GM23248 (cell line): ENCODE results near the gene RALB. TPM values are rescaled to one million over a fixed set of nuclear protein-coding genes. Genes with fewer than 3 reads are reported as not detected.

Source experiments
- DNase-seq: peaks from one replicate; pipeline ENCODE4 v3.0.0-alpha.2; 2015
- H2AFZ ChIP-seq: fragments of 200-600 bp; sonication (generic); 2 replicates; pipeline ENCODE4 v1.6.1; 2016; ENCODE audit warnings: antibody characterized with exemption
- H3F3A ChIP-seq: fragments of 200-600 bp; sonication (generic); 2 replicates; pipeline ENCODE4 v1.6.1; 2016; ENCODE audit warnings: mild to moderate bottlenecking, antibody characterized with exemption, mixed run types; ENCODE audit not compliant: insufficient read depth
- H3K27ac ChIP-seq: fragments of 200-600 bp; sonication (generic); 2 replicates; pipeline ENCODE4 v1.5.1; 2016; ENCODE audit warnings: mild to moderate bottlenecking
- H3K27me3 ChIP-seq: fragments of 200-600 bp; sonication (generic); replicated peaks from 2 replicates; pipeline ENCODE4 v1.6.1; 2016; ENCODE audit warnings: mild to moderate bottlenecking; ENCODE audit not compliant: insufficient read depth
- H3K36me3 ChIP-seq: fragments of 200-600 bp; sonication (generic); 2 replicates; pipeline ENCODE4 v1.6.1; 2016; ENCODE audit warnings: low read depth, mild to moderate bottlenecking
- H3K4me1 ChIP-seq: fragments of 200-600 bp; sonication (generic); 2 replicates; pipeline ENCODE4 v1.6.1; 2016; ENCODE audit warnings: mild to moderate bottlenecking; ENCODE audit not compliant: insufficient read depth
- H3K4me2 ChIP-seq: fragments of 200-600 bp; sonication (generic); one replicate; pipeline ENCODE4 v1.6.1; 2016; ENCODE audit warnings: mild to moderate bottlenecking; ENCODE audit not compliant: unreplicated experiment
- H3K4me3 ChIP-seq: fragments of 200-600 bp; sonication (generic); 2 replicates; pipeline ENCODE4 v1.5.1; 2016; ENCODE audit warnings: mild to moderate bottlenecking
- H3K79me2 ChIP-seq: fragments of 200-600 bp; sonication (generic); 2 replicates; pipeline ENCODE4 v1.6.1; 2016; ENCODE audit warnings: mild to moderate bottlenecking; ENCODE audit not compliant: insufficient read depth
- H3K9ac ChIP-seq: fragments of 200-600 bp; sonication (generic); 2 replicates; pipeline ENCODE4 v1.6.1; 2016; ENCODE audit warnings: mild to moderate bottlenecking
- H3K9me2 ChIP-seq: fragments of 200-600 bp; sonication (generic); 2 replicates; pipeline ENCODE4 v1.6.1; 2016; ENCODE audit warnings: mixed run types, mild to moderate bottlenecking, moderate library complexity; ENCODE audit not compliant: insufficient read depth
- H3K9me3 ChIP-seq: fragments of 200-600 bp; sonication (generic); one replicate; pipeline ENCODE4 v1.6.1; 2017; ENCODE audit warnings: low read depth
- H4K20me1 ChIP-seq: fragments of 200-600 bp; sonication (generic); 2 replicates; pipeline ENCODE4 v1.6.0; 2016; ENCODE audit not compliant: insufficient read depth
- EZH2 ChIP-seq: fragments of 200-600 bp; sonication (generic); IDR thresholded peaks from 2 replicates; pipeline ENCODE4 v1.6.1; 2018; ENCODE audit warnings: antibody characterized with exemption, mild to moderate bottlenecking; ENCODE audit not compliant: insufficient read depth, poor library complexity, severe bottlenecking
- EZH2phosphoT487 ChIP-seq: fragments of 200-600 bp; sonication (generic); IDR thresholded peaks from 2 replicates; pipeline ENCODE4 v1.6.1; 2018; ENCODE audit warnings: antibody characterized with exemption, moderate library complexity, mild to moderate bottlenecking, low read depth; ENCODE audit not compliant: insufficient read depth
- WGBS, 2 experiments: methylation state at CpG; one replicate each; pipeline ENCODE4 v1.1.6; 2015 to 2017; ENCODE audit warnings: low lambda C conversion rate in 2 of 2, low coverage in 1 of 2; ENCODE audit errors: missing lambda C conversion rate in 2 of 2; 5-methylcytosine and 5-hydroxymethylcytosine counted together
- in situ Hi-C: fragments of 300-500 bp; cut with MboI; formaldehyde crosslinking; loops from 2 replicates; pipeline ENCODE4 v1.15.0; 2020
- polyA plus RNA-seq: library from polyadenylated mRNA; unstranded; fragments of >200 nt; fragmentation: Nextera tagmentation; extraction: Ambion mirVana; gene quantifications from 2 replicates; pipeline ENCODE4 v1.2.1, GENCODE V29; 2016
- total RNA-seq: library from RNA; depleted of rRNA; stranded (reverse); fragments of >200 nt; shearing (Covaris generic); gene quantifications from 2 replicates; pipeline ENCODE4 v1.2.3, GENCODE V29; 2014

The RALB gene
- total and polyA plus RNA-seq, 2 experiments from 2014 or later: 65.7 to 105 TPM

DNA sequence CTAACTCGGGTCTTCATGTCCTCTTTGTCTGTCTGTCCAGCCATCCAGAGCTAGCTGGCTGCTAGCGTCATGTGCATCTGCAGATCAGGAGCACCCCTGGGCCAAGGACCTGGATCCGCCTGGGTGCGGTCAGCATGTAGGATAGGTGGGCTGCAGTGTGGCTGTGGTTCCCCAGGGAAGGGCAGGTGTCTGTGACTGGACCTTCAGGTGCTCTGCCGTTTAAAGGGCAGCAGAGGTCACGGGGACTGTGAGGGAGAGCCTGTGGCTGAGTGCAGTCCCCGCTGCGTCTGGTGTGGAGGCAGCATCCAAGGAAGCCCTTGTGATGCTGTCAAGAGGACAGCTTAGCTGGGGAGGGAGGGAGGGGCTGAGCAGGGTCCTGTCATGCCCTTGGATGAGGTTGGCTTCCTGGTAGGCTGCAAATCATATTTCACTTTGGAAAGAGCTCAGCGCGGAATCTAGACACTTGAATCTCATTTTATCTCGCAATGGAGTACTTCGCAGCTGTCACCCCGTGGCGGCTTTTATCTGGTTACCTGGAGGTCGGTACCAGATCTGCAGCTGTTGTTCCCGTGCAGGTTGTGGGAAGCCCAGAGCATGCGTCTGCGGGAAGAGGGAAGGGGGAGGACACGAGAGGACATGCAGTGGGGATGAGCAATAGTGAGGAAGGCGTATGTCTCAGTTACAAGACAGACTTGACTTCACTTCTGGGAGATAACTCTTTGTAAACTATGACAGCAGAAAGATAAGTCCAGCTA lies 5.9 kb upstream of the RALB start:
- no peaks in the 10 kb centered on the region for H3K9me3 ChIP-seq
- no peak overlapping the region for H3K9ac ChIP-seq
- no peak overlapping the region for H3K27ac ChIP-seq
- H2AFZ ChIP-seq: no peak overlapping the region
- in situ Hi-C loops: no loop called here
- no peaks in the 10 kb centered on the region for H3K27me3 ChIP-seq
- H3K36me3 ChIP-seq: no peaks in the 10 kb centered on the region
- H4K20me1 ChIP-seq: no peaks in the 10 kb centered on the region
- H3K9me2 ChIP-seq: no peaks in the 10 kb centered on the region
- TF ChIP-seq EZH2phosphoT487 (no peak), EZH2 (no peak)
- 67 to 69% methylated on average over 20 of the region's 20 CpGs for WGBS, 2 experiments
- H3K4me3 ChIP-seq: no peak overlapping the region
- H3F3A ChIP-seq: no peaks in the 10 kb centered on the region
- no peak overlapping the region for H3K4me2 ChIP-seq
- peak; percentile 27 for DNase-seq
- H3K79me2 ChIP-seq: no peaks in the 10 kb centered on the region
- peaks cover 13% of the 10 kb centered on the region for H3K4me1 ChIP-seq

GRCh38 chr2:120247851-120248250 lies 4.8 kb upstream of the RALB start:
- no peaks in the 10 kb centered on the region for H4K20me1 ChIP-seq
- H3K4me1 ChIP-seq: peaks cover 12% of the 10 kb centered on the region
- H3K79me2 ChIP-seq: no peaks in the 10 kb centered on the region
- H3K9me2 ChIP-seq: no peaks in the 10 kb centered on the region
- no peak overlapping the region for H3K9ac ChIP-seq
- 76 to 86% methylated on average over 6 of the region's 6 CpGs for WGBS, 2 experiments
- no peak for DNase-seq
- H2AFZ ChIP-seq: no peak overlapping the region
- H3K36me3 ChIP-seq: no peaks in the 10 kb centered on the region
- no peaks in the 10 kb centered on the region for H3K27me3 ChIP-seq
- in situ Hi-C loops: no loop called here
- H3K4me2 ChIP-seq: no peak overlapping the region
- no peak overlapping the region for H3K4me3 ChIP-seq
- TF ChIP-seq EZH2phosphoT487: no peak
- TF ChIP-seq EZH2: no peak
- H3K9me3 ChIP-seq: no peaks in the 10 kb centered on the region
- H3F3A ChIP-seq: no peaks in the 10 kb centered on the region
- no peak overlapping the region for H3K27ac ChIP-seq

- TF ChIP-seq EZH2phosphoT487: no peak
- TF ChIP-seq EZH2: no peak
- WGBS, 2 experiments: 65 to 73% methylated on average over 4 of the region's 4 CpGs
- 0 out of 2 replicates have a peak, but pooled peaks cover under 1% of the 10 kb centered on the region for H4K20me1 ChIP-seq
- no peak overlapping the region for H2AFZ ChIP-seq
- no peak for DNase-seq
- H3K4me3 ChIP-seq: no peak overlapping the region
- H3K36me3 ChIP-seq: no peaks in the 10 kb centered on the region
- peaks cover 25% of the 10 kb centered on the region for H3K79me2 ChIP-seq
- no peaks in the 10 kb centered on the region for H3F3A ChIP-seq
- peaks cover 13% of the 10 kb centered on the region for H3K4me1 ChIP-seq
- no peak overlapping the region for H3K9ac ChIP-seq
- H3K4me2 ChIP-seq: no peak overlapping the region
- no peaks in the 10 kb centered on the region for H3K9me3 ChIP-seq
- H3K27ac ChIP-seq: no peak overlapping the region
- in situ Hi-C loops: no loop called here
- H3K27me3 ChIP-seq: no peaks in the 10 kb centered on the region
- no peaks in the 10 kb centered on the region for H3K9me2 ChIP-seq
Measured at GRCh38 chr2:120250640-120251039, 2.0 kb upstream of the RALB start.

- WGBS, 2 experiments: 88 to 92% methylated on average over 3 of the region's 3 CpGs
- in situ Hi-C loops: no loop called here
- DNase-seq: no peak
Measured at GRCh38 chr2:120251078-120251477, 1.6 kb upstream of the RALB start.

More at GRCh38 chr2:120251078-120251477, 1.6 kb upstream of the RALB start:
- TF ChIP-seq EZH2 (no peak), EZH2phosphoT487 (no peak)
- H3K36me3 ChIP-seq: no peaks in the 10 kb centered on the region
- H3K4me3 ChIP-seq: no peak overlapping the region
- H4K20me1 ChIP-seq: 0 out of 2 replicates have a peak, but pooled peaks cover 5% of the 10 kb centered on the region
- H3K9ac ChIP-seq: no peak overlapping the region
- no peaks in the 10 kb centered on the region for H3F3A ChIP-seq
- no peak overlapping the region for H3K27ac ChIP-seq
- H3K9me2 ChIP-seq: no peaks in the 10 kb centered on the region
- peaks cover 9% of the 10 kb centered on the region for H3K4me1 ChIP-seq
- H3K79me2 ChIP-seq: peaks cover 29% of the 10 kb centered on the region
- H3K4me2 ChIP-seq: no peak overlapping the region
- no peaks in the 10 kb centered on the region for H3K27me3 ChIP-seq
- H2AFZ ChIP-seq: no peak overlapping the region
- H3K9me3 ChIP-seq: no peaks in the 10 kb centered on the region
